Measurements from ENCODE around the gene ZNF536. TPM values are rescaled to one million over a fixed set of nuclear protein-coding genes. Genes with fewer than 3 reads are reported as not detected.
"Not testable (repeated sequence)": the region's sequence is repeated elsewhere in the genome, so short reads cannot be mapped to it uniquely, and the experiment has no call there.

Gene ZNF536
- total and polyA plus RNA-seq, 2 donors: 4.9 to 34.4 TPM

DNA sequence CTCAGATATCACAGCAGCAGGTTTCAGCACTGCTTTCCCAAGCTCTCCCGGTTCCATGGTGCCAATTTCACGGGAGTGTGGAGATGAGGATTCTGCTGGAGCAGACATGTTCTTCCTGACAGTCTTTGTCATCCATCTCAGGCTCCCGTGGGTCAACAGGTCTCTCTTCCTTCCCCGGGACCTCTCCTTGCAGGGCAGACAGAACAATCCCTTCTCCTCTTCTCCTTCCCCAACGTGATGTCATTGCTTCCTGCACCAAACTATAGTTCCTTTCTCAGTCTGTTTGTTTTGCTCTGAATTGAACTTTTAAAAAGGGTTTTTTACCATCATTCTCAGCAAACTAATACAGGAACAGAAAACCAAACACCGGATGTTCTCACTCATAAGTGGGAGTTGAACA lies 107.9 kb downstream of the ZNF536 start:
- Histone ChIP-seq H3K36me3 (ENCODE audit: insufficient read depth) (no peaks in the 10 kb centered on the region), H3K4me1 (ENCODE audit: insufficient read depth) (no peaks in the 10 kb centered on the region), H3K27ac (ENCODE audit: low read depth) (no peak overlapping the region), H3K4me3 (ENCODE audit: low read depth, low read length) (no peak overlapping the region)
- no peak for DNase-seq (ENCODE audit: extremely low spot score)
- WGBS: 65% methylated on average over 6 of the region's 6 CpGs

DNA sequence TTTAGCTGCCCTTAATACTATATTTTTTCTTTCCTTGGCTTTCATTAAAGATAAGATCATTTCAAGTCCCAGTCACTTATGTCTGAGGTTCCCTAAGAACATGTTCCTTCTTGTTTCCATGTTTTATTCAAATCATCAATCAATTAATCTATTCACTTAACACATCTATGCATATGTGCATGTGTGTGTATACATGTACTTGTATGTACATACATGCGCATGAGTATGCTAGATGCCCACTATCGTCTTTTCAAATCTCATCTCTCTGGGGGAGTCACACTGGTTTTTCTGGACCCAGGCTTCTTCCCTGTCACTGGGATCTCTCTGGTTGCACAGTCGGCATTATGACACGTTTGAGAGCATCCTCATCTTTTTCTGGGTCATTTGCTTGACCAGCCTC lies 108.9 kb downstream of the ZNF536 start:
- Histone ChIP-seq H3K4me3 (ENCODE audit: low read depth, low read length) (no peak overlapping the region), H3K4me1 (ENCODE audit: insufficient read depth) (no peaks in the 10 kb centered on the region), H3K27ac (ENCODE audit: low read depth) (no peak overlapping the region), H3K36me3 (ENCODE audit: insufficient read depth) (no peaks in the 10 kb centered on the region)
- DNase-seq (ENCODE audit: extremely low spot score): no peak
- WGBS: 94% methylated on average over 4 of the region's 4 CpGs

DNA sequence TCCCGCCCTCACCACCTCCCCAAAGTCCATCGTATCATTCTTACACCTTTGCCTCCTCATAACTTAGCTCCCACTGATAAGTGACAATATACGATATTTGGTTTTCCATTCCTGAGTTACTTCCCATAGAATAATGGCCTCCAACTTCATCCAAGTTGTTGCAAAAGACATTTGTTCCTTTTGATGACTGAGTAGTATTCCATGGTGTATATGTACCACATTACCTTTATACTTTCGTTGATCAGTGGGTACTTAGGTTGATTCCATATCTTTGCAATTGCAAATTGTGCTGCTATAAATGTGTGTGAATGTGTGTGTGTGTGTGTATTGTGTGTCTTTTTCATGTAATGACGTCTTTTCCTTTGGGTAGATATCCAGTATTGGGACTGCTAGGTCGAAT lies 109.6 kb downstream of the ZNF536 start:
- Histone ChIP-seq H3K4me1 (ENCODE audit: insufficient read depth) (no peaks in the 10 kb centered on the region), H3K27ac (ENCODE audit: low read depth) (no peak overlapping the region), H3K36me3 (ENCODE audit: insufficient read depth) (no peaks in the 10 kb centered on the region), H3K4me3 (ENCODE audit: low read depth, low read length) (no peak overlapping the region)
- 95% methylated on average over 6 of the region's 6 CpGs for WGBS
- DNase-seq (ENCODE audit: extremely low spot score): no peak

DNA sequence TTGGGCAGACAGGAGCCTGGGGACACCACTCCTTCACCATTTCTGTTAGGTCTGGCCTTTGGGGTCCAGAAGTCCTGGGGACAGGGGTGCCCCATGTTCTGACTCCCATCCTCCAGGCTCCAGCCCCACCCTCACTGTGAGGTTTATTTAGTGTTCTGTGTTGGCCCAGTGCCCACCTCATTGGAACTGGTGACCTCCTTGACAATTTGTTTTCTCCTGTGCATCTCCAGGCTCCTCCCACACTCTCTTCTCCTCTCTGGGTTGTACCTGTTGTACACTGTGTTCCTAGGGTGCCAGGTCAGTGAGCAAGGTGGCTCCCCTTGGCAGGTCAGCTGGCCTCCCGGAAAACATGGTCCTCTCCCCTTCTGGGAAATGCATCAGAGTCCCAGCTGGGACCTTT lies 110.8 kb downstream of the ZNF536 start:
- Histone ChIP-seq H3K36me3 (ENCODE audit: insufficient read depth) (no peaks in the 10 kb centered on the region), H3K27ac (ENCODE audit: low read depth) (no peak overlapping the region), H3K4me1 (ENCODE audit: insufficient read depth) (no peaks in the 10 kb centered on the region), H3K4me3 (ENCODE audit: low read depth, low read length) (no peak overlapping the region)
- DNase-seq (ENCODE audit: extremely low spot score): no peak
- 93% methylated on average over 1 of the region's 1 CpG for WGBS

DNA sequence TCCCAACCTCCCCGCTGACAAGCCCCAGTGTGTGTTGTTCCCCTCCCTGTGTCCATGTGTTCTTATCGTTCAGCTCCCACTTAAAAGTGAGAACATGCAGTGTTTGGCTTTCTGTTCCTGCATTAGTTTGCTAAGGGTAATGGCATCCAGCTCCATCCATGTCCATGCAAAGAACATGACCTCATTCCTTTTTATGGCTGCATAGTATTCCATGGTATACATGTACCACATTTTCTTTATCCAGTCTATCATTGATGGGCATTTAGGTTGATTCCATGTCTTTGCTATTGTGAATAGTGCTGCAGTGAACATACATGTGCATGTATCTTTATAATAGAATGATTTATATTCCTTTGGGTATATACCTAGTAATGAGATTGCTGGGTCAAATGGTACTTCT lies 114.1 kb downstream of the ZNF536 start:
- WGBS: 94% methylated on average over 2 of the region's 2 CpGs
- H3K36me3 ChIP-seq (ENCODE audit: insufficient read depth); H3K27ac ChIP-seq (ENCODE audit: low read depth); DNase-seq (ENCODE audit: extremely low spot score); H3K4me1 ChIP-seq (ENCODE audit: insufficient read depth); H3K4me3 ChIP-seq (ENCODE audit: low read depth, low read length): not testable (repeated sequence)

DNA sequence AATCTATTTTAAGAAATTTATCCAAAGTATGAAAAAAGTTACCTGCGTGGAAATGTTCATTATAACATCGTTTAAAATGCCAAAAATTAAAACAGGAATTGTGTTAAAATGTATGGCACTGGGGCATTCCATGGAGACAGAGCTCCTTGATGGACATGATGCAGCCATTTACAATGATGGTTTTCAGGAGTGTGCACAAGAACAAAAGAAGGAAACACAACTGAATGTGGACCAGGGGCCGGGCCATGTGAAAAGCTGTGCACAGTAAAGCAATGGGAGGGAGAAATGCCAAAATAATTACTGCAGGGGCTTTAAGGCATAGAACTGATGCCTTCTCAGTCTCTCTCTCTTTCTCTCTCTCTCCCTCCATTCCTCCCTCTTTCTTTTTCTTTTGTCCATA lies 115.0 kb downstream of the ZNF536 start:
- WGBS: 82% methylated on average over 3 of the region's 3 CpGs
- H3K4me1 ChIP-seq (ENCODE audit: insufficient read depth): no peaks in the 10 kb centered on the region
- DNase-seq (ENCODE audit: extremely low spot score): no peak
- H3K4me3 ChIP-seq (ENCODE audit: low read depth, low read length): no peak overlapping the region
- H3K36me3 ChIP-seq (ENCODE audit: insufficient read depth): no peaks in the 10 kb centered on the region
- H3K27ac ChIP-seq (ENCODE audit: low read depth): no peak overlapping the region

DNA sequence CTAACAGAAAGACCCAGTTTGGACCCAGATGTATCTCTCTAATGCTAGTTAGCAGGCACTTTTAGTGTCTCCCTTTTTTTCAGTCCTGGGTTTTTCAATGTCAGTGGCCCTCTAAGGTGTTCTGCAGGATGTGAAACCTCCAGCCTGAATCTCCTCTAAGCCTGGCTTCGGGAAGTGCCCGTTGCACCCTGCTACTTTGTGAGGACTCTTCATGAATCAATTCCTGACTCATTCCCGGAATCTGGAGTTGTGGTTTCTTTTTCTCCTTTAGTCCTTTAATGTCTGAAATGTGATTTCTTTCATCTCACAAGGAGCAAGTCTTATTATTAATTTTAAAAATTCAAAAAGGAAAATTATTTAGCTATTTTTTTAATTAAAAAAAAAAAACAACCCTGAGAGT lies 116.0 kb downstream of the ZNF536 start:
- H3K4me1 ChIP-seq (ENCODE audit: insufficient read depth): no peaks in the 10 kb centered on the region
- WGBS: 76% methylated on average over 3 of the region's 3 CpGs

DNA sequence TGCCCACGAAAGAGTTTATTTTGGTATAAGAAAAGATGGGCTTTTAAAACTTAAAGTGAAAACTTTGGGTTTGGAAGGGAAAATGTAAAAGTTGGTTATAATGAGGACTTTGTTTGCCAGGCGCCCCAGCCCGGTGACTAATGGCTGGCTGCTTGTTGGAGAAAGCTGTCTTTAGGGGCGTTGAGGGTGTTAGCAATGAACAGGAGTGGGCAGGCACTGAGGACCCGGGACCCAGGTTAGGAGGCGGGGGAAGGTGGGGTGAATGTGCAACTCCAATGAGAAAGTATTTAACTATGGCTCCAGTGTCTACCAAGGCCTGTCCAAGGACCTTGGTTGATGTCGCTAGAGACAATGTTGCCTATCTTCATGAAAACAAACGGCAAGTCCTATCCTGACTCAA lies 118.6 kb downstream of the ZNF536 start:
- WGBS: 93% methylated on average over 8 of the region's 8 CpGs
- no peak for DNase-seq (ENCODE audit: extremely low spot score)

More for the DNA sequence above, 116.0 kb downstream of the ZNF536 start:
- no peak for DNase-seq (ENCODE audit: extremely low spot score)
- Histone ChIP-seq H3K4me3 (ENCODE audit: low read depth, low read length) (no peak overlapping the region), H3K27ac (ENCODE audit: low read depth) (no peak overlapping the region), H3K36me3 (ENCODE audit: insufficient read depth) (no peaks in the 10 kb centered on the region)

DNA sequence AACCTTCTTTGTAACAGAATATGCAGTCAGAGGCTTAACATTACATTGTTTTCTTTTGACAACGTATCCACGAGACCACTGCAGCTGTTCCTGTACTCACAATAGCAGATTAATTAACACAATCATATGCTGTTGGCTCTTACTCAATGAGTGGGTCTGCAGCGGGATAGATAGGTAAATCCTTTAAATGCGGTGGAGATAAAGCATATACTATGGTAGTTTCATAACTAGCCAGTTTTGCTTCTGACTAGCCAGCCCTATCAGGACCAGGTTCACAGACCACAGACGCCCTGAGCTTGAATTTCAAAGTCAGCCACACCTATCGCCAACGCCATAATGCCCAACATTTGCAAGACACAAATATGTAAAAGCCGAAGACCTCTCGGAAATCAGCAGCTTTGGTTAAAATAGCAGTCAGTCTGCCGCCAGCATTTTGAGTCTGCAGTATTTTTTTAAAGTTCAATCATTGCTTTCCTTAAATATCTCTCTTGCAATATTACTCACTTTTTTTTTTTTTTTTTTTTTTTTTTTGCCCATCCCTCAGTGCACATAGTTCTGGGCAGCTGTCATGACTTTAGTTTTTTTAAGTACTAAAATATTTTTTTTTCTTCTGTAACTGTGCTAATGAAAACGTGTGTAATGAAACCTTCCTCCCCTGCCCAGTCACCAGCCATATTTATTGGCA lies 120.5 kb downstream of the ZNF536 start:
- no peaks in the 10 kb centered on the region for H3K36me3 ChIP-seq (ENCODE audit: insufficient read depth)
- no peaks in the 10 kb centered on the region for H3K4me1 ChIP-seq (ENCODE audit: insufficient read depth)
- no peak for DNase-seq (ENCODE audit: extremely low spot score)
- no peak overlapping the region for H3K27ac ChIP-seq (ENCODE audit: low read depth)
- H3K4me3 ChIP-seq (ENCODE audit: low read depth, low read length): no peak overlapping the region
- 57% methylated on average over 11 of the region's 11 CpGs for WGBS

More for the DNA sequence above, 118.6 kb downstream of the ZNF536 start:
- Histone ChIP-seq H3K27ac (ENCODE audit: low read depth) (no peak overlapping the region), H3K4me1 (ENCODE audit: insufficient read depth) (no peaks in the 10 kb centered on the region), H3K4me3 (ENCODE audit: low read depth, low read length) (no peak overlapping the region), H3K36me3 (ENCODE audit: insufficient read depth) (no peaks in the 10 kb centered on the region)

DNA sequence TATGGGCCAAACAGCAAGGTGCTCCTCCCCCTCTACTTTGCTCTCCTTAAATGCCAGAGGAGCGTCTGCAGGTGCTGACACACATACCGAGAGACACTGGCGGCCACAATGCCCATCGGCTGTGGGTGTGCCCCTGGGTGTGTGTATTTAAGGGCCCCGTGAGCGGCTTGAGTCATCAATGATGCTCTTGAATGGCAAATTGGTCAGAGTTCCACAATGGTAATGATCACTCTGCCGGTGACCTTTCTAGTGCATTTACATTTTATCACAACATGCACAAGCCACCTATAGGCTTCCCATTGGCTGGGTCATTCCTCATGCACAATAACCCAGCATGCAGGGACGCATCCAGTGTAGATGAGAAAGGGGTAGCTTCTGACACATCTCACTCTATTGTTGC lies 124.8 kb downstream of the ZNF536 start:
- Histone ChIP-seq H3K36me3 (ENCODE audit: insufficient read depth) (no peaks in the 10 kb centered on the region), H3K4me3 (ENCODE audit: low read depth, low read length) (no peak overlapping the region), H3K4me1 (ENCODE audit: insufficient read depth) (no peaks in the 10 kb centered on the region), H3K27ac (ENCODE audit: low read depth) (no peak overlapping the region)
- no peak for DNase-seq (ENCODE audit: extremely low spot score)
- 81% methylated on average over 8 of the region's 8 CpGs for WGBS

DNA sequence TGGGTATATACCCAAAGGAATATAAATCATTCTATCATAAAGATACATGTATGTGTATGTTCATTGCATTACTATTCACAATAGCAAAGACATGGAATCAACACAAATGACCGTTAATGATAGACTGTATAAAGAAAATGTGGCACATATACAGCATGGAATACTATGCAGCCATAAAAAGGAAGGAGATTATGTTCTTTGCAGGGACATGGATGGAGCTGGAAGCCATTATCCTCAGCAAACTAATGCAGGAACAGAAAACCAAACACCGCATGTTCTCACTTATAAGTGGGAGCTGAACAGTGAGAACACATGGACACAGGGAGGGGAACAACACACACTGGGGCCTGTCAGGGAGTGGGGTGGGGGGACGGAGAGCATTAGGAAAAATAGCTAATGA lies 125.9 kb downstream of the ZNF536 start:
- H3K36me3 ChIP-seq (ENCODE audit: insufficient read depth); DNase-seq (ENCODE audit: extremely low spot score); H3K27ac ChIP-seq (ENCODE audit: low read depth); H3K4me1 ChIP-seq (ENCODE audit: insufficient read depth); H3K4me3 ChIP-seq (ENCODE audit: low read depth, low read length): not testable (repeated sequence)
- WGBS: 94% methylated on average over 3 of the region's 3 CpGs

DNA sequence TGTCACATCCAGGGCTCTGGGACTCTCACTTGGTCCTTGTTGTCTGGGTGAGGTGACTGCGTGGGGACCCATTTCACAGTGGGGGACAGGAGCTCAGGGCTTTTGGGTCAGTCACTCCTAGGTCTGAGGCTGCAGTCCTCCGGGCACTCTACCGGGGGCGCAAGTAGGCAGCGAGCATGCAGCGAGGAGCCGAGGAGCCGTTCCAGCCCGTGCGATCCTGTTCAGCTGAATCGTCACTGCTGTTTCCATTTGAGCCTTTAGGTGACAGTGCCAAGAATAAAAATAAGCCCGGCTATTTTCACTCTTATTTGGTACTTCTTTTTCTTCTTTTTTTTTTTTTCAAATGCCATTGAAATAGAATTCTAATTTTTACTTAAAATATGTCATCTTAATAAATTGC lies 126.5 kb downstream of the ZNF536 start:
- no peak overlapping the region for H3K4me3 ChIP-seq (ENCODE audit: low read depth, low read length)
- H3K27ac ChIP-seq (ENCODE audit: low read depth): no peak overlapping the region
- H3K36me3 ChIP-seq (ENCODE audit: insufficient read depth): no peaks in the 10 kb centered on the region
- WGBS: 41% methylated on average over 12 of the region's 12 CpGs
- DNase-seq (ENCODE audit: extremely low spot score): no peak
- H3K4me1 ChIP-seq (ENCODE audit: insufficient read depth): no peaks in the 10 kb centered on the region

DNA sequence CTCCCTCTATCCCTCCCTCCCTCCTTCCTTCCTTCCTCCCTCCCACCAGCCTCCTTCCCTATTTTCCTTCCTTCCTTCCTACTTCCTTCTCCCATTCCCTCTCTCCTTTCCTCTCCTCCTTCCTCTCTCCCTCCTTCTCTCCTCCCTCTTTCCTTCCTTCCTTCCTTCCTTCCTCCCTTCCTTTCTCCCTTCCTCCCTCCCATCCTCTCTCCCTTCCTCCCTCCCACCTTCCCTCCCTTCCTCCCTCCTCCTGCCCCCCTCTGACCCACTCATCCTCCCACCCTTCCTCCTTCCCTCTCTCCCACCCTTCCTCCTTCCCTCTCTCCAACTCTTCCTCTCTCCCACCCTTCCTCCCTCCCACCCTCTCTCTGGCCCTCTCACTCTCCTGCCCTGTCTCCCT lies 132.1 kb downstream of the ZNF536 start:
- H3K36me3 ChIP-seq (ENCODE audit: insufficient read depth): no peaks in the 10 kb centered on the region
- no peak overlapping the region for H3K4me3 ChIP-seq (ENCODE audit: low read depth, low read length)
- DNase-seq (ENCODE audit: extremely low spot score): no peak
- no peaks in the 10 kb centered on the region for H3K4me1 ChIP-seq (ENCODE audit: insufficient read depth)
- H3K27ac ChIP-seq (ENCODE audit: low read depth): no peak overlapping the region

DNA sequence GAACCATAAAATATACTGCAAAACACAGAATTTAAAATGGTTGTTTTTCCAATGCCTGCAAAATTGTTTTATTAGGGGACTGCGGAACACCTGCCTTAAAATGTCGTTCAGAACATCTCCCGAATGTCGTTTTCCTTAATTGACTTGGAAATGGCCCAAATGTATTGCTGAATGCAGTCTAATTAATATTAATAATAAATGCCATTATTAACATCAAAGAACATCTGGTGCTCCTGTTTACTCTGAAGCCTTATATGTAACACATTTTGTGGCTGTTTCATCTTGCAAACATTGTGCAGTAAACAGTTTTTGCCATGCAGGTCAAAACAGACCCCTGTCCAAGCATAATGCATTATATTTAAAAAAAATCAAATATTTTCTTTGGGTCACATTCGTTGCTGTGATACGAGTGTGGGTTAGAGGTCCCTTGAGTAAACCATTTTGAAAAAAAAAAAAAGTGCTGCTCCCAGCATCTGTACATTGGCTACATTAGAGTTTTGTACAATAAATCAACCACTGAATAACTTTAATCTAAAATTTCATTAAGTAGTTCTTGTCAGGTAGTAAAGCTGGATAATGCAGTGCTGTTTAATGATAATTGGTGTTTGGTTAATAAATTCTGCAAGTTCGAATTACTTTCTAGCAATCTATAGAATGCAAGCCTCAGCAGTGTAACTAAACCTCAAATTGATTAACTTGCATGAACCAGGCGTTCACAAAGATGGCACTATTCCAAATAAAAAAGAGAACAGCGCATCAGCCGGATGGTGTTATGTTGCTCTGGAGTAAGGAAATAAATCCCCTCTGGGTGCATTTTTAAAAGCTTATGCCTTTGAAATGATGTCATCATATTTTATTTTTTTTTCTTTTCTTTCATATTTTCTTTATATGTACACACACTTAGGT lies 140.2 kb downstream of the ZNF536 start:
- WGBS: 50% methylated on average over 10 of the region's 10 CpGs
- H3K4me1 ChIP-seq (ENCODE audit: insufficient read depth): no peaks in the 10 kb centered on the region
- DNase-seq (ENCODE audit: extremely low spot score): peak; percentile 62
- H3K36me3 ChIP-seq (ENCODE audit: insufficient read depth): no peaks in the 10 kb centered on the region
- no peak overlapping the region for H3K27ac ChIP-seq (ENCODE audit: low read depth)
- no peak overlapping the region for H3K4me3 ChIP-seq (ENCODE audit: low read depth, low read length)

All from urinary bladder (tissue), 4 donors.